ENCODE measurements around the gene ANKFN1.

ANKFN1 gene

DNA sequence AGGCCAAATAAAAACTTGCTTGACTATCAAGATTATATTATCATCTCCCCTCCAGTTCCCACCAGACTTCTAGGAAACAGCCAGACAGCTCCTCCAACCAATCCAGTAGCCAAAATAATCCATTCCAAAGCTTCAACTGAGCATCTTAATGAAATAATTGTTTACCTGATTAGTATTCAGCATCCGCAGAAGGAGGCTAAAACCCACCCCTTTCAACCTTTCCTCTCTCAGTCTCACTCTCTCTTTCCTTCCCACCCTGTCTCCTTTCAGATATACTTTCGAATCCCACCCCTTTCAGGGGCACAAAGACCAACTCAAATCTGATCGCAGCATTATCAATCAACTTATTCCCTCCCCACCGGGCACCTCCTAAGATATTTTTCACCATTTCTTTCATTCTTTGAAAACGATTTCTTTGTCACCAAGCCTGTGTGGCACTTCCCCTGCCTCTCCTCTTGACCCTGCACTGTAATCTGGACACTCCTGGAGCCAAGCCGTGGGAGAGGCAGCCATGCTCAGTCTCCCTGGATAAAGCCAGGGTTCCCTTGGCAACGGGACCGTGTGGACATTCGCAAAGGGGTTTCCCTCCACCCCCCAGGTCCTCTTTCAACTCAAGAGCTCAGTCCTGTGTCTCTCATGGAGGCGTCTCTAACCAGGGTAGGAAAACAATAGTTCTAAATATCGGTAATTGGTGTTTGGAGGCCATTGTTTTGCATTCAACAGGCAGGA, at the start of gene ANKFN1:
ANKFN1 (plus strand) TSS at position 602 of the 729 bp plus-strand sequence. CDS start 59,193 bp downstream, outside the sequence.
- no peak for DNase-seq
- no peak within 1 kb of the TSS for H3K27ac ChIP-seq
- TF ChIP-seq CTCF (IDR thresholded peaks at IDR 0.05; ENCODE audit: low read depth, low read length, missing control alignments), result no peak
- H3K27me3 ChIP-seq (replicated peaks), result no peaks in the 10 kb centered on the region
- H3K36me3 ChIP-seq (replicated peaks), result no peaks in the 10 kb centered on the region
- no peak within 1 kb of the TSS for H3K4me3 ChIP-seq (ENCODE audit: low read depth, low read length)
- in situ Hi-C loops (cut with HindIII; ENCODE audit: low pct_ligation_motif_present, low sequenced_read_pairs), result no loop called here

DNA sequence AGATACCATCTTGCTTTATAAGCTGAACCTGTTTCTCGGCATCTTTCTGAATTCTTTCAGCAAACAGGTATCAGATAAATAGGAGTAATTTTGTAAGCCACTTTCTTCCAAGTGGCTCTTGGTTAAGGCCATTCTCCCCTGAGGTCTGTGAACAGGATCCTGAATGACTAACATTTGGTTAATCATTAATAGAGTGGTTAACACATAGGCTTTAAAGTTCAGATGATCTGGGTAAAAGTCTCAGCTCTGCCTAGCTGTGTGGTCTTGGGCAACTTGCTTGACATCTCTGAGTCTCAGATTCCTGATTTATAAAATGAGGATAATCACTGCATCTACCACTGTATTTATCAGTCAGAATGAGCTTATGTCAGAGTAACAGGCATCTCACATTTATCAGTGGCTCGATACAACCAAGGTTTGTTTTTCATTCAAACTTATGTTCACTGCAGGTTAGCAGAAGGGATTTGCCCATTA, 44.4 kb upstream of the ANKFN1 start:
- in situ Hi-C loops (cut with HindIII; ENCODE audit: low pct_ligation_motif_present, low sequenced_read_pairs), result no loop called here
- no peak overlapping the region for H3K27ac ChIP-seq
- no peak for DNase-seq
- no peaks in the 10 kb centered on the region for H3K36me3 ChIP-seq (replicated peaks)
- no peak for TF ChIP-seq CTCF (IDR thresholded peaks at IDR 0.05; ENCODE audit: low read depth, low read length, missing control alignments)
- no peaks in the 10 kb centered on the region for H3K27me3 ChIP-seq (replicated peaks)
- no peak overlapping the region for H3K4me3 ChIP-seq (ENCODE audit: low read depth, low read length)

DNA sequence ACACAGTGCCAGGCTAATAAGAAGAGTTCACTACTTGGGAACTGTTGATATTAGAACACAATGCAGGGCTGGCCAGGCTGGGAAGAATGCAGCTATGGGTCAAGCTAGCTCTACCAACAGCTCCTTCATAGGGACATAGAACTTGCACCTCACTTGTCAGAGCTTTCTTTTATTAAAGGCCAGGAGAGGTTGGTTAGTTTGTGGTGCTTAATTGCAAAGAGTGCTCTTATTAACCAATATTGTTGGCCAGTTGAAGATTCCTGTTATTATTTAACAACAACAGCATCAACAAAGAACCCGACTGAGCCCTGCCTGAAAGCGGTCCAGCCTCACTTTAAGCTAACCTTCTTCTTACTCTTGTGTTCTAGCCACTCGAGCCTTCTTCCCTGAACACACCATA, 43.4 kb upstream of the ANKFN1 start:
- Histone ChIP-seq H3K4me3 (ENCODE audit: low read depth, low read length) (no peak overlapping the region), H3K36me3 (replicated peaks) (no peaks in the 10 kb centered on the region), H3K27me3 (replicated peaks) (no peaks in the 10 kb centered on the region), H3K27ac (no peak overlapping the region)
- TF ChIP-seq CTCF (IDR thresholded peaks at IDR 0.05; ENCODE audit: low read depth, low read length, missing control alignments), result no peak
- in situ Hi-C loops (cut with HindIII; ENCODE audit: low pct_ligation_motif_present, low sequenced_read_pairs), result no loop called here
- DNase-seq, result no peak

GRCh38 chr17:56110463-56111135, 42.7 kb upstream of the ANKFN1 start:
- no peaks in the 10 kb centered on the region for H3K36me3 ChIP-seq (replicated peaks)
- in situ Hi-C loops (cut with HindIII; ENCODE audit: low pct_ligation_motif_present, low sequenced_read_pairs), result no loop called here
- H3K27ac ChIP-seq, result no peak overlapping the region
- H3K4me3 ChIP-seq (ENCODE audit: low read depth, low read length), result no peak overlapping the region
- TF ChIP-seq CTCF (IDR thresholded peaks at IDR 0.05; ENCODE audit: low read depth, low read length, missing control alignments), result no peak
- H3K27me3 ChIP-seq (replicated peaks), result no peaks in the 10 kb centered on the region
- no peak for DNase-seq

GRCh38 chr17:56111706-56112485, 41.4 kb upstream of the ANKFN1 start:
- Histone ChIP-seq H3K27me3 (replicated peaks) (no peaks in the 10 kb centered on the region), H3K27ac (no peak overlapping the region), H3K36me3 (replicated peaks) (no peaks in the 10 kb centered on the region), H3K4me3 (ENCODE audit: low read depth, low read length) (no peak overlapping the region)
- no peak for DNase-seq
- in situ Hi-C loops (cut with HindIII; ENCODE audit: low pct_ligation_motif_present, low sequenced_read_pairs), result no loop called here
- TF ChIP-seq CTCF (IDR thresholded peaks at IDR 0.05; ENCODE audit: low read depth, low read length, missing control alignments), result no peak
